ENCODE measurements around the gene LHPP.

Gene LHPP

GRCh38 chr10:124595143-124595883 is 133.7 kb downstream of the LHPP start:
- DNase-seq, result no peak
- TF ChIP-seq CTCF (IDR thresholded peaks at IDR 0.05; ENCODE audit: low read depth, low read length, missing control alignments), result no peak
- H3K27me3 ChIP-seq (replicated peaks), result no peaks in the 10 kb centered on the region
- H3K27ac ChIP-seq, result no peak overlapping the region
- no peaks in the 10 kb centered on the region for H3K36me3 ChIP-seq (replicated peaks)
- no peak overlapping the region for H3K4me3 ChIP-seq (ENCODE audit: low read depth, low read length)
- in situ Hi-C loops (cut with HindIII; ENCODE audit: low pct_ligation_motif_present, low sequenced_read_pairs), result no loop called here

- in situ Hi-C loops (cut with HindIII; ENCODE audit: low pct_ligation_motif_present, low sequenced_read_pairs), result no loop called here
- no peak for DNase-seq
- Histone ChIP-seq H3K27ac (no peak overlapping the region), H3K36me3 (replicated peaks) (no peaks in the 10 kb centered on the region), H3K4me3 (ENCODE audit: low read depth, low read length) (no peak overlapping the region), H3K27me3 (replicated peaks) (no peaks in the 10 kb centered on the region)
- TF ChIP-seq CTCF (IDR thresholded peaks at IDR 0.05; ENCODE audit: low read depth, low read length, missing control alignments), result no peak
Observed at GRCh38 chr10:124596116-124596785, 134.6 kb downstream of the LHPP start.

- Histone ChIP-seq H3K27me3 (replicated peaks) (no peaks in the 10 kb centered on the region), H3K4me3 (ENCODE audit: low read depth, low read length) (no peak overlapping the region), H3K27ac (no peak overlapping the region), H3K36me3 (replicated peaks) (no peaks in the 10 kb centered on the region)
- TF ChIP-seq CTCF (IDR thresholded peaks at IDR 0.05; ENCODE audit: low read depth, low read length, missing control alignments), result no peak
- DNase-seq, result no peak
- in situ Hi-C loops (cut with HindIII; ENCODE audit: low pct_ligation_motif_present, low sequenced_read_pairs), result no loop called here
Observed at GRCh38 chr10:124596962-124597845, 135.6 kb downstream of the LHPP start.

GRCh38 chr10:124597846-124598165 is 136.2 kb downstream of the LHPP start:
- no peak for DNase-seq
- Histone ChIP-seq H3K36me3 (replicated peaks) (no peaks in the 10 kb centered on the region), H3K27me3 (replicated peaks) (no peaks in the 10 kb centered on the region), H3K27ac (no peak overlapping the region), H3K4me3 (ENCODE audit: low read depth, low read length) (no peak overlapping the region)
- no peak for TF ChIP-seq CTCF (IDR thresholded peaks at IDR 0.05; ENCODE audit: low read depth, low read length, missing control alignments)
- in situ Hi-C loops (cut with HindIII; ENCODE audit: low pct_ligation_motif_present, low sequenced_read_pairs), result no loop called here

GRCh38 chr10:124598196-124598595 is 136.6 kb downstream of the LHPP start:
- Histone ChIP-seq H3K4me3 (ENCODE audit: low read depth, low read length) (no peak overlapping the region), H3K36me3 (replicated peaks) (no peaks in the 10 kb centered on the region), H3K27ac (no peak overlapping the region), H3K27me3 (replicated peaks) (no peaks in the 10 kb centered on the region)
- DNase-seq, result no peak
- no peak for TF ChIP-seq CTCF (IDR thresholded peaks at IDR 0.05; ENCODE audit: low read depth, low read length, missing control alignments)
- in situ Hi-C loops (cut with HindIII; ENCODE audit: low pct_ligation_motif_present, low sequenced_read_pairs), result no loop called here
